Motor neuron (in vitro differentiated cells): Measurements from ENCODE around the gene SPIRE1. TPM values are rescaled to one million over a fixed set of nuclear protein-coding genes. Genes with fewer than 3 reads are reported as not detected.
A peak's percentile ranks its signal among the peaks of the same experiment; 100 is the strongest.
"Not testable (repeated sequence)": the region's sequence is repeated elsewhere in the genome, so short reads cannot be mapped to it uniquely, and the experiment has no call there.

Source experiments
- ATAC-seq, 8 experiments: fragments of 200-7000 bp; cut with Tn5 transposase; replicated peaks in 6 of 8; 2 replicates each; pipeline ENCODE4 v1.8.0; 2021; ENCODE audit warnings: mild to moderate bottlenecking in 8 of 8, moderate library complexity in 8 of 8
- H3K27ac ChIP-seq, 2 donors: fragments of 250-450 bp; sonication (Bioruptor Pico); 2 replicates each; pipeline ENCODE4 v1.9.0; 2021; ENCODE audit warnings: antibody characterized with exemption in 2 of 2, mild to moderate bottlenecking in 2 of 2, moderate library complexity in 1 of 2
- H3K4me1 ChIP-seq, 2 donors: fragments of 250-450 bp; sonication (Bioruptor Pico); replicated peaks in 1 of 2; 2 replicates each; pipeline ENCODE4 v1.6.1; 2021; ENCODE audit warnings: antibody characterized with exemption in 2 of 2, mild to moderate bottlenecking in 2 of 2, moderate library complexity in 1 of 2
- H3K4me3 ChIP-seq, 5 donors: fragments of 250-450 bp; sonication (Bioruptor Pico); 2 replicates each; pipeline ENCODE4 v1.9.0; 2021; ENCODE audit warnings: antibody characterized with exemption in 5 of 5, mild to moderate bottlenecking in 5 of 5, moderate library complexity in 4 of 5
- WGBS, 10 experiments: fragments of 450-650 bp; shearing (Covaris generic); methylation state at CpG; one replicate each; pipeline ENCODE4 v1.0.0; 2022; 5-methylcytosine and 5-hydroxymethylcytosine counted together
- in situ Hi-C, 9 experiments: fragments of 400-800 bp; cut with MboI; loops; one replicate each; pipeline ENCODE4 v1.15.0; 2021; ENCODE audit warnings: low sequenced_read_pairs in 9 of 9, low pct_unique_long_range_greater_than_20kb in 2 of 9; ENCODE audit not compliant: unreplicated experiment in 9 of 9
- total RNA-seq, 8 experiments: library from RNA; unstranded; fragments of 300-600 nt; gene quantifications; 2 replicates each; pipeline versions ENCODE4 v1.2.3 to v1.2.4, GENCODE V29; 2022

The SPIRE1 gene
- total RNA-seq, 8 experiments from 2014 or later = 10.2 to 46.3 (median 21.0) TPM

- 82 to 100% (median 100%) methylated on average over 1 to 2 of the region's 2 CpGs; no CpG with 5 or more reads in 2 of the 10 experiments for WGBS, 10 experiments
- Histone ChIP-seq H3K27ac (no peak overlapping the region), H3K4me1 (peaks cover 22% of the 10 kb centered on the region in 2 donors), H3K4me3 (no peak overlapping the region)
- no peak for ATAC-seq
- in situ Hi-C loops = no loop called here
Measured at GRCh38 chr18:12518326-12518725, 139.6 kb downstream of the SPIRE1 start.

GRCh38 chr18:12517142-12517825 is 140.6 kb downstream of the SPIRE1 start:
- peaks cover 17 to 22% of the 10 kb centered on the region in 2 donors for H3K4me1 ChIP-seq
- 92 to 100% (median 100%) methylated on average over 1 of the region's 1 CpG; no CpG with 5 or more reads in 4 of the 10 experiments for WGBS, 10 experiments
- no peak overlapping the region for H3K4me3 ChIP-seq
- no peak overlapping the region for H3K27ac ChIP-seq
- no peak for ATAC-seq
- in situ Hi-C loops = no loop called here

- WGBS, 10 experiments = 0 to 100% (median 63%) methylated on average over 1 to 4 of the region's 4 CpGs
- peak in 4 of 8 experiments; percentile 50 to 82 (median 56) for ATAC-seq
- peaks cover 17 to 22% of the 10 kb centered on the region in 2 donors for H3K4me1 ChIP-seq
- no peak overlapping the region for H3K4me3 ChIP-seq
- no peak overlapping the region for H3K27ac ChIP-seq
- in situ Hi-C loops = no loop called here
Measured at GRCh38 chr18:12516049-12516630, 141.8 kb downstream of the SPIRE1 start.

- H3K4me3 ChIP-seq = no peak overlapping the region
- 40 to 100% (median 65%) methylated on average over 1 to 2 of the region's 2 CpGs; no CpG with 5 or more reads in 2 of the 10 experiments for WGBS, 10 experiments
- no peak overlapping the region for H3K27ac ChIP-seq
- in situ Hi-C loops = no loop called here
- ATAC-seq = peak in 2 of 8 experiments; percentile 17 to 21
- peaks cover 13 to 18% of the 10 kb centered on the region in 2 donors for H3K4me1 ChIP-seq
Measured at GRCh38 chr18:12515550-12515949, 142.4 kb downstream of the SPIRE1 start.

- in situ Hi-C loops = no loop called here
- 89 to 100% (median 100%) methylated on average over 1 to 5 of the region's 5 CpGs; no CpG with 5 or more reads in 2 of the 10 experiments for WGBS, 10 experiments
Measured at GRCh38 chr18:12507007-12507406, 150.9 kb downstream of the SPIRE1 start.

GRCh38 chr18:12500986-12501385 is 156.9 kb downstream of the SPIRE1 start:
- 83 to 100% (median 98%) methylated on average over 1 to 6 of the region's 6 CpGs; no CpG with 5 or more reads in 1 of the 10 experiments for WGBS, 10 experiments
- ATAC-seq = no peak
- H3K4me1 ChIP-seq = no peaks in the 10 kb centered on the region
- in situ Hi-C loops = no loop called here
- H3K4me3 ChIP-seq = no peak overlapping the region
- no peak overlapping the region for H3K27ac ChIP-seq

More at GRCh38 chr18:12507007-12507406, 150.9 kb downstream of the SPIRE1 start:
- H3K4me3 ChIP-seq = no peak overlapping the region
- no peak overlapping the region for H3K27ac ChIP-seq
- no peak for ATAC-seq
- no peaks in the 10 kb centered on the region for H3K4me1 ChIP-seq

GRCh38 chr18:12497839-12498238 is 160.1 kb downstream of the SPIRE1 start:
- WGBS, 10 experiments = 87 to 100% (median 100%) methylated on average over 1 to 3 of the region's 3 CpGs; no CpG with 5 or more reads in 1 of the 10 experiments
- no peaks in the 10 kb centered on the region for H3K4me1 ChIP-seq

GRCh38 chr18:12497296-12497695 is 160.6 kb downstream of the SPIRE1 start:
- ATAC-seq = no peak
- in situ Hi-C loops = no loop called here
- Histone ChIP-seq H3K4me1 (no peaks in the 10 kb centered on the region), H3K27ac (no peak overlapping the region), H3K4me3 (no peak overlapping the region)
- WGBS, 10 experiments = 80 to 100% (median 100%) methylated on average over 1 to 2 of the region's 2 CpGs; no CpG with 5 or more reads in 6 of the 10 experiments

More at GRCh38 chr18:12497839-12498238, 160.1 kb downstream of the SPIRE1 start:
- Histone ChIP-seq H3K4me3 (no peak overlapping the region), H3K27ac (no peak overlapping the region)
- in situ Hi-C loops = no loop called here
- no peak for ATAC-seq

- in situ Hi-C loops = no loop called here
- H3K27ac ChIP-seq = no peak overlapping the region
- H3K4me3 ChIP-seq = no peak overlapping the region
- ATAC-seq = no peak
- 84 to 100% (median 94%) methylated on average over 1 to 5 of the region's 5 CpGs for WGBS, 10 experiments
- H3K4me1 ChIP-seq = no peaks in the 10 kb centered on the region
Measured at GRCh38 chr18:12492907-12493306, 165.0 kb downstream of the SPIRE1 start.

- Histone ChIP-seq H3K4me3 (no peak overlapping the region), H3K4me1 (no peaks in the 10 kb centered on the region), H3K27ac (no peak overlapping the region)
- no peak for ATAC-seq
- in situ Hi-C loops = no loop called here
- WGBS, 10 experiments = 87 to 98% (median 93%) methylated on average over 3 to 9 of the region's 9 CpGs; no CpG with 5 or more reads in 1 of the 10 experiments
Measured at GRCh38 chr18:12491611-12492435, 166.1 kb downstream of the SPIRE1 start.

- H3K4me1 ChIP-seq = no peaks in the 10 kb centered on the region
- 85 to 100% (median 96%) methylated on average over 3 to 5 of the region's 5 CpGs for WGBS, 10 experiments
- ATAC-seq = no peak
- no peak overlapping the region for H3K4me3 ChIP-seq
- in situ Hi-C loops = no loop called here
- H3K27ac ChIP-seq = no peak overlapping the region
Measured at GRCh38 chr18:12485479-12486105, 172.3 kb downstream of the SPIRE1 start.

- H3K4me3 ChIP-seq, H3K4me1 ChIP-seq, in situ Hi-C loops, H3K27ac ChIP-seq, ATAC-seq: not testable (repeated sequence)
- WGBS, 10 experiments = 77 to 100% (median 92%) methylated on average over 1 to 7 of the region's 10 CpGs; no CpG with 5 or more reads in 1 of the 10 experiments
Measured at GRCh38 chr18:12481915-12482314, 176.0 kb downstream of the SPIRE1 start.

- no peak overlapping the region for H3K4me3 ChIP-seq
- H3K27ac ChIP-seq = no peak overlapping the region
- ATAC-seq = no peak
- no peaks in the 10 kb centered on the region for H3K4me1 ChIP-seq
- in situ Hi-C loops = no loop called here
Measured at GRCh38 chr18:12479982-12480381, 177.9 kb downstream of the SPIRE1 start.
